ENCODE data around the gene PDE4D. TPM values are rescaled to one million over a fixed set of nuclear protein-coding genes. Genes with fewer than 3 reads are reported as not detected.

PDE4D gene
- total RNA-seq, 6 experiments from 2014 or later, result 1.6 to 10.3 (median 5.6) TPM

DNA sequence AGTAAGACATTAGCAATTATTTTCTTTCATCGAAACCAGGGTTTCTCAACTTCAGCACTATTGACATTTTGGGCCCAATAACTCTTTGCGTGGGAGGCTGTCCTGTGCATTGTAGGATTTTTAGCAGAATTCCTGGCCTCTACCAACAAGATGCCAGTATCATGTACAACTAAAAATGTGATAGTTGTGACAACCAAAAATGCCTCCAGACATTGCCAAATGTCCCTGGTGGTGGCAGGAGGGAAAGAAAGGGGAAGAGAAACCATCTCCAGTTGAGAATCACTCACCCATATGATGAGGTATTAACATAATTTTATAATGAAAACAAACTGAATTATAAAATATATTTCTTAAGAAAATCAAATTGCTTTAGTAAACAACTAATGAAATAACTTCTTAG is 904.6 kb downstream of the PDE4D start:
- Histone ChIP-seq H3K9me3 (no peaks in the 10 kb centered on the region), H3K27ac (no peak overlapping the region), H3K4me1 (no peaks in the 10 kb centered on the region), H3K36me3 (no peaks in the 10 kb centered on the region), H3K27me3 (no peaks in the 10 kb centered on the region), H3K4me3 (no peak overlapping the region)
- ATAC-seq, result no peak
- WGBS (ENCODE audit: insufficient coverage, low coverage, low lambda C conversion rate, missing lambda C conversion rate), result 100% methylated on average over 2 of the region's 2 CpGs
- no peak for DNase-seq
- intact Hi-C loops (cut with DNase I), result no loop called here
- TF ChIP-seq, protein P1, sequence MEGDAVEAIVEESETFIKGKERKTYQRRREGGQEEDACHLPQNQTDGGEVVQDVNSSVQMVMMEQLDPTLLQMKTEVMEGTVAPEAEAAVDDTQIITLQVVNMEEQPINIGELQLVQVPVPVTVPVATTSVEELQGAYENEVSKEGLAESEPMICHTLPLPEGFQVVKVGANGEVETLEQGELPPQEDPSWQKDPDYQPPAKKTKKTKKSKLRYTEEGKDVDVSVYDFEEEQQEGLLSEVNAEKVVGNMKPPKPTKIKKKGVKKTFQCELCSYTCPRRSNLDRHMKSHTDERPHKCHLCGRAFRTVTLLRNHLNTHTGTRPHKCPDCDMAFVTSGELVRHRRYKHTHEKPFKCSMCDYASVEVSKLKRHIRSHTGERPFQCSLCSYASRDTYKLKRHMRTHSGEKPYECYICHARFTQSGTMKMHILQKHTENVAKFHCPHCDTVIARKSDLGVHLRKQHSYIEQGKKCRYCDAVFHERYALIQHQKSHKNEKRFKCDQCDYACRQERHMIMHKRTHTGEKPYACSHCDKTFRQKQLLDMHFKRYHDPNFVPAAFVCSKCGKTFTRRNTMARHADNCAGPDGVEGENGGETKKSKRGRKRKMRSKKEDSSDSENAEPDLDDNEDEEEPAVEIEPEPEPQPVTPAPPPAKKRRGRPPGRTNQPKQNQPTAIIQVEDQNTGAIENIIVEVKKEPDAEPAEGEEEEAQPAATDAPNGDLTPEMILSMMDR (IDR thresholded peaks at IDR 0.05), result no peak
- TF ChIP-seq POLR2A (IDR thresholded peaks at IDR 0.05), result no peak

DNA sequence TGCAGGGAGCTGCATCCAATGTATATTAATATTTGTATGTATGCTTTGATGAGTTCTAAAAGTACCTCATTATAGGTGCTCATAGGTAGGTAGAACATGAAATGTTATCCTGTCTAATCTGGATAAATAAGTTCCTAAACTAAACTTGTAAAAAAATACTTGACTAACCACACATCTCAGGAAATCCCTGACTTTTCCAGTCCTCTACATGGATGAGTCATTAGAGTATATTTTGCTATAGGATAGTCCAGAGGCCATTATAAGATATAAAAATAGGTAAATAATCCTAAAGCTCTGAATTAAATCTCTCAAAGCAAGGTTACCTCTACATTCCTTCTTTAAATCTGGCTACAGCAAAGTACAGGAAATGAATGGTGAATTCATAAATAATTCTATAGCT is 906.3 kb downstream of the PDE4D start:
- Histone ChIP-seq H3K9me3 (no peaks in the 10 kb centered on the region), H3K36me3 (no peaks in the 10 kb centered on the region), H3K27me3 (no peaks in the 10 kb centered on the region), H3K4me3 (no peak overlapping the region), H3K27ac (no peak overlapping the region), H3K4me1 (no peaks in the 10 kb centered on the region)
- intact Hi-C loops (cut with DNase I), result no loop called here
- TF ChIP-seq POLR2A (IDR thresholded peaks at IDR 0.05), result no peak
- TF ChIP-seq, protein P1 (IDR thresholded peaks at IDR 0.05), result no peak
- no peak for ATAC-seq
- no peak for DNase-seq

DNA sequence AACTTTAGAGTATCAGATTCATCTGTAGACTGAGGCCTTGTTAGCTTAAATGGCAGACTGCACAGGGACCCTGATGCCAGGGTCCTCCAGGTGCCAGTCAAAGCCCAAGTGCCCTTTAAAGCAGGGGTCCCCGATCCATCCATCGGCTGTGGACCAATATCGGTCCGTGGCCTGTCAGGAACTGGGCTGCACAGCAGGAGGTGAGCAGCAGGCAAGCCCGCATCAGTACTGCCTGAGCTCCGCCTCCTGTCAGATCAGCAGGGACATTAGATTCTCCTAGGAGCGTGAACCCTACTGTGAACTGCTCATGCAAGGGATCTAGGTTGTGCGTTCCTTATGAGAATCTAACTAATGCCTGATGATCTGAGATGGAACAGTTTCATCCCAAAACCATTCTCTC is 907.2 kb downstream of the PDE4D start:
- no CpG with 5 or more reads among the region's 8 CpGs for WGBS (ENCODE audit: insufficient coverage, low coverage, low lambda C conversion rate, missing lambda C conversion rate)
- ATAC-seq, result no peak
- Histone ChIP-seq H3K9me3 (no peaks in the 10 kb centered on the region), H3K36me3 (no peaks in the 10 kb centered on the region), H3K27ac (no peak overlapping the region), H3K4me3 (no peak overlapping the region), H3K27me3 (no peaks in the 10 kb centered on the region), H3K4me1 (no peaks in the 10 kb centered on the region)
- intact Hi-C loops (cut with DNase I), result no loop called here
- no peak for TF ChIP-seq POLR2A (IDR thresholded peaks at IDR 0.05)
- TF ChIP-seq, protein P1 (IDR thresholded peaks at IDR 0.05), result no peak
- no peak for DNase-seq

DNA sequence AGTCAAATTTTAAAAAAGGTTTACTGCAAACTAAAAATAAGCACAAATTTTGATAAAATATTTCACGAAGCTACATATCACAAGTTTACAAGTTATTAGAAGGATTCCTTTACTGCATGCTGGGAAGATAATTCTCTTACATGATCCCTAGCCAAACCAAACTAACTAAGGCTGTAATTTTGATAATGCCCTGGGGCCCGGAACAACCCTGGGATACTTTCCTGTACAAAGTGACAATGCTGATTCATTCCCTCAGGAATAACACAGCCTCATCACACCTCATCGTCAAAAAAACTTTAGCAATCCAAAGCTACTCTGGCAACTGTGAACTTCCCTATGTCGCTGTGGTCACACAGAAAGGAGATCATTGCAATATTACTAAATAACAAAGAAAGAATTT is 907.8 kb downstream of the PDE4D start:
- H3K36me3 ChIP-seq, result no peaks in the 10 kb centered on the region
- ATAC-seq, result no peak
- TF ChIP-seq POLR2A (IDR thresholded peaks at IDR 0.05), result no peak
- TF ChIP-seq, protein P1 (IDR thresholded peaks at IDR 0.05), result no peak
- no peak overlapping the region for H3K27ac ChIP-seq
- no peaks in the 10 kb centered on the region for H3K4me1 ChIP-seq
- no peak overlapping the region for H3K4me3 ChIP-seq
- H3K9me3 ChIP-seq, result no peaks in the 10 kb centered on the region
- DNase-seq, result no peak
- WGBS (ENCODE audit: insufficient coverage, low coverage, low lambda C conversion rate, missing lambda C conversion rate), result 46% methylated on average over 4 of the region's 4 CpGs
- intact Hi-C loops (cut with DNase I), result no loop called here
- no peaks in the 10 kb centered on the region for H3K27me3 ChIP-seq

DNA sequence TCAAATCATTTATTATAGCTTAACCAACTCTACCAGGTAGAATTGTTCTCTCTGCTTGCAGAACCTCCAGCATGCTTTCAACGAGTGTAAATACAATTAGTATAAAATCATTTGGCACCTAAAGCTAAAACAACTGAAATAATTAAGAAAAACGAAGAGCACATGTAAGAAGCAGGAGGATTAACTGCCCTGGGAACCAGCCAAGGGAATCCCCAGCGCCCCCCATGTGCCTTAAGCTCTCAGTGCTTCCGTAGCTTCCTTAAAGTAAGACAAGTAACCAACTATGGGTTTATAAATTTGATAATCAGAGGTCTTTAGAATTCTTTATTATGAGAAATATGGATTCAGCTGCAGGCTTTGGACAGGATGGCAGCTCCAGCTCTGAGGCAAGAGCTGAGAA is 908.2 kb downstream of the PDE4D start:
- H3K4me3 ChIP-seq, result no peak overlapping the region
- H3K27me3 ChIP-seq, result no peaks in the 10 kb centered on the region
- no peaks in the 10 kb centered on the region for H3K4me1 ChIP-seq
- H3K36me3 ChIP-seq, result no peaks in the 10 kb centered on the region
- TF ChIP-seq, protein P1 (IDR thresholded peaks at IDR 0.05), result no peak
- no peak for TF ChIP-seq POLR2A (IDR thresholded peaks at IDR 0.05)
- intact Hi-C loops (cut with DNase I), result no loop called here
- ATAC-seq (no peak), DNase-seq (no peak)
- WGBS (ENCODE audit: insufficient coverage, low coverage, low lambda C conversion rate, missing lambda C conversion rate), result 69% methylated on average over 4 of the region's 4 CpGs
- no peak overlapping the region for H3K27ac ChIP-seq
- H3K9me3 ChIP-seq, result no peaks in the 10 kb centered on the region

Data from right lobe of liver (tissue), 6 donors.